ENCODE results near the gene C15orf62. TPM values are rescaled to one million over a fixed set of nuclear protein-coding genes. Genes with fewer than 3 reads are reported as not detected.

The C15orf62 gene, protein sequence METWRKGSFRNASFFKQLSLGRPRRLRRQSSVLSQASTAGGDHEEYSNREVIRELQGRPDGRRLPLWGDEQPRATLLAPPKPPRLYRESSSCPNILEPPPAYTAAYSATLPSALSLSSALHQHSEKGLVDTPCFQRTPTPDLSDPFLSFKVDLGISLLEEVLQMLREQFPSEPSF
- under 1 TPM; 0.58 to 0.80 TPM for total RNA-seq

- no peaks in the 10 kb centered on the region for H3K9me3 Mint-ChIP-seq (ENCODE audit: low read depth)
Measured at GRCh38 chr15:40769274-40770146, at the start of gene C15orf62. Gene C15orf62 (plus strand): TSS chr15:40769980. CDS start chr15:40770496, 516 bp downstream.

GRCh38 chr15:40721701-40722100 is 48.1 kb upstream of the C15orf62 start:
- CTCF ChIA-PET: interaction anchor here (1.1 to 1.6 kb wide), 2 partner anchors 14 to 659 kb away, joined by 3 to 4 read pairs; no protein-coding TSS in a partner anchor
- no peak for ATAC-seq
- intact Hi-C loops (cut with DNase I, micrococcal nuclease): loop anchor here (2.0 to 10.0 kb wide), 2 partner anchors 47 to 65 kb away; no protein-coding TSS in a partner anchor
- Mint-ChIP-seq H3K4me3 (no peak overlapping the region), H3K4me1 (peaks cover 14% of the 10 kb centered on the region), H3K36me3 (ENCODE audit: low read depth) (peaks cover 41% of the 10 kb centered on the region), H3K27me3 (no peaks in the 10 kb centered on the region), H3K27ac (no peak overlapping the region), H3K9me3 (ENCODE audit: low read depth) (no peaks in the 10 kb centered on the region)
- DNase-seq: no peak
- POLR2A ChIA-PET: interaction anchor here (0.6 kb wide), 1 partner anchor 46 kb away, joined by 10 read pairs; no protein-coding TSS in a partner anchor

More at GRCh38 chr15:40769274-40770146, at the start of gene C15orf62:
- DNase-seq (peak; percentile 78), ATAC-seq (peak; percentile 73)
- CTCF ChIA-PET: interaction anchor here (0.6 to 6.4 kb wide), 7 partner anchors 9 to 1198 kb away, joined by 3 to 45 read pairs (median 4); partner anchors contain the start of gene VPS18
- POLR2A ChIA-PET: interaction anchor here (0.6 to 1.2 kb wide), 4 partner anchors 13 to 320 kb away, joined by 3 read pairs; no protein-coding TSS in a partner anchor
- intact Hi-C loops (cut with DNase I, micrococcal nuclease): loop anchor here in 1 of 2 experiments (2.0 kb wide), 1 partner anchor 13 kb away; no protein-coding TSS in a partner anchor
- Mint-ChIP-seq H3K4me3 (peak within 1 kb of the TSS; percentile 32), H3K27me3 (no peaks in the 10 kb centered on the region), H3K36me3 (ENCODE audit: low read depth) (peaks cover 9% of the 10 kb centered on the region), H3K27ac (peak within 1 kb of the TSS; percentile 88), H3K4me1 (peaks cover 37% of the 10 kb centered on the region)

DNA sequence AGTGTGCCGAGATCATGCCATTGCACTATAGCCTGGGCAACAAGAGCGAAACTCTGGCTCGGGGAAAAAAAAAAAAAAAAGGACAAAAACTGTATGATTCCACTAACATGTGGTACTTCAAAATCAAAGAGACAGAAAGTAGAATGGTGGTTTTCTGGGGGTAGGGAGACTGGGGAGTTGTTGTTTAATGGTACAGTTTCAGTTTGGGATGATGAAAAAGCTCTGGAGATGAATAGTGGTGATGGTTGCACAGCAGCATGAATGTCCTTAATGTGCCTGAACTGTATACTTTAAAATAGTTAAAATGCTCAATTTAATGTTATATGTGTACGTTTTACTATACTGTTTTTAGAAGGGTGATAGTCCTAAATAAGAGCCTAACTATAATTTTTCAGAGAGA is 47.4 kb upstream of the C15orf62 start:
- Mint-ChIP-seq H3K27ac (no peak overlapping the region), H3K4me3 (no peak overlapping the region), H3K27me3 (no peaks in the 10 kb centered on the region), H3K4me1 (peaks cover 14% of the 10 kb centered on the region), H3K36me3 (ENCODE audit: low read depth) (peaks cover 39% of the 10 kb centered on the region), H3K9me3 (ENCODE audit: low read depth) (no peaks in the 10 kb centered on the region)
- ATAC-seq (peak; percentile 63), DNase-seq (no peak)
- intact Hi-C loops (cut with DNase I, micrococcal nuclease): loop anchor here (2.0 to 10.0 kb wide), 2 partner anchors 48 to 64 kb away; no protein-coding TSS in a partner anchor
- POLR2A ChIA-PET: no interaction called here
- CTCF ChIA-PET: interaction anchor here (1.0 to 1.6 kb wide), 3 partner anchors 9 to 60 kb away, joined by 3 to 5 read pairs (median 4); no protein-coding TSS in a partner anchor

DNA sequence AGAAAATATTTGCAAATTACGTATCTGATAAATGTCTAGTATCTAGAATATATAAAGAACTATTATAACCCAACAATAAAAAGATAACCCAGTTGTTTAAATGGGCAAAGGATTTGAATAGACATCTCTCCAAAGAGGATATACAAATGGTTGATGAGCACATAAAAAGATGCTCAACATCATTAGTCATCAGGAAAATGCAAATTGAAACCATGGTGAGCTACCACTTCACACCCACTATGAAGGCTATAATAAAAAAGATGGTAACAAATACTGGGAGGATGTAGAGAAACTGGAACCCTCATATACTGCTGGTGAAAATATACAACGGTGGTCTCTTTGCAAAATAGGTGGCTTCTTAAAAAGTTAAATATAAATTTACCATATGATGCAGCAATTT is 46.8 kb upstream of the C15orf62 start:
- Mint-ChIP-seq H3K9me3 (ENCODE audit: low read depth) (no peaks in the 10 kb centered on the region), H3K27ac (no peak overlapping the region), H3K36me3 (ENCODE audit: low read depth) (peaks cover 37% of the 10 kb centered on the region), H3K4me3 (no peak overlapping the region), H3K4me1 (peaks cover 14% of the 10 kb centered on the region), H3K27me3 (no peaks in the 10 kb centered on the region)
- CTCF ChIA-PET: interaction anchor here (0.9 to 1.6 kb wide), 7 partner anchors 10 to 59 kb away, joined by 3 to 8 read pairs (median 5); partner anchors contain the start of gene RAD51
- POLR2A ChIA-PET: no interaction called here
- DNase-seq (no peak), ATAC-seq (peak; percentile 76)
- intact Hi-C loops (cut with DNase I, micrococcal nuclease): loop anchor here (2.0 to 10.0 kb wide), 2 partner anchors 48 to 64 kb away; no protein-coding TSS in a partner anchor

DNA sequence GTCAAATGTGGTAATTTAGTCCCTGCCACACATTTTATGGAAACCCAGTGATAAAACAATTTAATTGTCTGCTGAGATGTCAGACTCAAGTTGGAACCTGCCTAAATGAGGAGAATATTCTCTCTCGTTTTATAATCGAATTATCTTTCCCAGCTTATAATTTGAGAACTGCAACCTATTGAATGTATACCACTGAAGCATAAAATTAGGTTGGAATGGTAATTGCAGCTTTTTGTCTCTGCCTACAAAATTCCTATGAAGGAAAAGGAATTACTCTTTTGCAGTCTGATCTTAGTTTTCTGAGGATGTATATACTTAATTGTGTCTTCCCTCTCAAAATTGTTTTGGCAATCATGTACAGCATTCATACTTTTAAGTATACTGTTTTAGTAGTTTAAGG is 45.9 kb upstream of the C15orf62 start:
- Mint-ChIP-seq H3K9me3 (ENCODE audit: low read depth) (no peaks in the 10 kb centered on the region), H3K36me3 (ENCODE audit: low read depth) (peaks cover 38% of the 10 kb centered on the region), H3K27me3 (no peaks in the 10 kb centered on the region), H3K4me3 (no peak overlapping the region), H3K27ac (no peak overlapping the region), H3K4me1 (peaks cover 14% of the 10 kb centered on the region)
- ATAC-seq (no peak), DNase-seq (no peak)
- intact Hi-C loops (cut with DNase I, micrococcal nuclease): loop anchor here (2.0 to 10.0 kb wide), 2 partner anchors 49 to 63 kb away; no protein-coding TSS in a partner anchor
- ChIA-PET CTCF (interaction anchor here (0.6 to 1.6 kb wide), 4 partner anchors 12 to 63 kb away, joined by 3 to 8 read pairs (median 6); partner anchors contain the start of gene RAD51), POLR2A (no interaction called here)

DNA sequence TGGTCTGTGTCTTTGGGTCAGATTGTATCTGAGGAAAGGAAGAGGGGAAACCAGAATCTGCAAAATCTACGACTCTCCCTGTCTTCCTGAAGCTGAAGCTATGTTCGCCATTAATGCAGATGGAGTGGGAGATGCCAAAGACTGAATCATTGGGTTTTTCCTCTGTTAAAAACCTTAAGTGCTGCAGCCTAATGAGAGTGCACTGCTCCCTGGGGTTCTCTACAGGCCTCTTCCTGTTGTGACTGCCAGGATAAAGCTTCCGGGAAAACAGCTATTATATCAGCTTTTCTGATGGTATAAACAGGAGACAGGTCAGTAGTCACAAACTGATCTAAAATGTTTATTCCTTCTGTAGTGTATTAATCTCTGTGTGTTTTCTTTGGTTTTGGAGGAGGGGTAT is 38.7 kb upstream of the C15orf62 start:
- Mint-ChIP-seq H3K4me3 (no peak overlapping the region), H3K27ac (no peak overlapping the region), H3K36me3 (ENCODE audit: low read depth) (peaks cover 50% of the 10 kb centered on the region), H3K9me3 (ENCODE audit: low read depth) (no peaks in the 10 kb centered on the region), H3K27me3 (no peaks in the 10 kb centered on the region), H3K4me1 (no peaks in the 10 kb centered on the region)
- no peak for ATAC-seq
- intact Hi-C loops (cut with DNase I, micrococcal nuclease): no loop called here
- POLR2A ChIA-PET: no interaction called here
- CTCF ChIA-PET: interaction anchor here (0.6 to 1.7 kb wide), 4 partner anchors 9 to 30 kb away, joined by 3 to 7 read pairs (median 4); no protein-coding TSS in a partner anchor
- DNase-seq: no peak

GRCh38 chr15:40736575-40736974 is 33.2 kb upstream of the C15orf62 start:
- no peaks in the 10 kb centered on the region for H3K9me3 Mint-ChIP-seq (ENCODE audit: low read depth)
- peaks cover 45% of the 10 kb centered on the region for H3K36me3 Mint-ChIP-seq (ENCODE audit: low read depth)
- ATAC-seq: no peak
- H3K4me3 Mint-ChIP-seq: no peak overlapping the region
- CTCF ChIA-PET: interaction anchor here (1.0 to 2.0 kb wide), 2 partner anchors 10 to 13 kb away, joined by 3 to 8 read pairs; no protein-coding TSS in a partner anchor
- H3K27me3 Mint-ChIP-seq: no peaks in the 10 kb centered on the region
- intact Hi-C loops (cut with DNase I, micrococcal nuclease): no loop called here
- H3K27ac Mint-ChIP-seq: no peak overlapping the region
- POLR2A ChIA-PET: no interaction called here
- no peak for DNase-seq
- H3K4me1 Mint-ChIP-seq: no peaks in the 10 kb centered on the region

DNA sequence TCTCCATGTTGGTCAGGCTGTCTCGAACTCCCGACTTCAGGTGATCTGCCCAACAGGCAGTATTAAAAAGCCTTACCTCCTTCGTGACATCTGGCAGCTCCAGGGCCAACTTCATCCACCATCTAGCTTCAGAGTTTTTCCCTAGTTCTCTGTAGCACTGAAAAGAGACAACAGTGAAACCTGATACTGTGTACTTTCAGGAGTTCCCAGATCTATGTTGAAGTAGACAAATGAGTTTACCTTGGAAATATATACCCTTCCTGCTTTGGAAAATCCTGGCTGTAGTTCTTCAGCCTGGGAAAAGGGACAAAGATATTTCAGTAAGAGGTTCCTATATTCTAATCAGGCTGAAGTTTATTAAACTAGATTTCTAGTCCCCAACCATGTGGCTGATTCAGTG is 32.7 kb upstream of the C15orf62 start:
- intact Hi-C loops (cut with DNase I, micrococcal nuclease): no loop called here
- H3K9me3 Mint-ChIP-seq (ENCODE audit: low read depth): no peaks in the 10 kb centered on the region
- no peak overlapping the region for H3K27ac Mint-ChIP-seq
- H3K4me3 Mint-ChIP-seq: no peak overlapping the region
- no peaks in the 10 kb centered on the region for H3K4me1 Mint-ChIP-seq
- H3K36me3 Mint-ChIP-seq (ENCODE audit: low read depth): peaks cover 41% of the 10 kb centered on the region
- no peaks in the 10 kb centered on the region for H3K27me3 Mint-ChIP-seq
- no peak for ATAC-seq
- no peak for DNase-seq
- ChIA-PET CTCF (interaction anchor here (0.8 to 2.2 kb wide), 3 partner anchors 10 to 902 kb away, joined by 3 to 8 read pairs (median 3); no protein-coding TSS in a partner anchor), POLR2A (interaction anchor here (0.5 to 0.6 kb wide), 2 partner anchors 36 to 244 kb away, joined by 4 to 5 read pairs; no protein-coding TSS in a partner anchor)

GRCh38 chr15:40739047-40739446 is 30.7 kb upstream of the C15orf62 start:
- Mint-ChIP-seq H3K9me3 (ENCODE audit: low read depth) (no peaks in the 10 kb centered on the region), H3K27ac (no peak overlapping the region), H3K4me3 (no peak overlapping the region), H3K4me1 (peaks cover 11% of the 10 kb centered on the region), H3K36me3 (ENCODE audit: low read depth) (peaks cover 39% of the 10 kb centered on the region), H3K27me3 (no peaks in the 10 kb centered on the region)
- intact Hi-C loops (cut with DNase I, micrococcal nuclease): no loop called here
- no peak for DNase-seq
- ChIA-PET POLR2A (interaction anchor here (0.5 kb wide), 1 partner anchor 490 kb away, joined by 3 read pairs; no protein-coding TSS in a partner anchor), CTCF (interaction anchor here (0.6 to 2.2 kb wide), 8 partner anchors 8 to 702 kb away, joined by 3 to 9 read pairs (median 4); partner anchors contain the start of gene C15orf62)
- ATAC-seq: no peak

DNA sequence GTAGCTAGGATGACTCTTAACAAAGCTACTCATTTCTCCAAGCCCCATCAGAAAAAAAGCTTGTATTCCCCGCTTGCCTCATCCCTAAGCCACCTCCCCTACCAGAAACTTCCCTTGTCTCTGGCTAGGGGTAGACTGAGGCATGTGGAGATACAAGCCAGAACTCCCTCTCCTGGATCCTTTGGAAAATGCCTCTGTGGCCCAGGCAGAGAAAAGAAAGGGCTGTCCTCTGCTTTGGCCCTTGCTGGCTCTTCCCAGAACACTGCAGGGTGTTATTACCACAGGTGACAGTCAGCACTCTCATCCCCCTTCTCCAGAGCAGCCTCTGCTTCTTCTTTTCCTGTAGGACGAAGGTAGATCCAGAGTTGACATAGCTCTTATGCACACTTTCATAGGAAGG is 29.9 kb upstream of the C15orf62 start:
- Mint-ChIP-seq H3K36me3 (ENCODE audit: low read depth) (peaks cover 42% of the 10 kb centered on the region), H3K27me3 (no peaks in the 10 kb centered on the region), H3K4me3 (no peak overlapping the region), H3K9me3 (ENCODE audit: low read depth) (no peaks in the 10 kb centered on the region), H3K4me1 (peaks cover 17% of the 10 kb centered on the region), H3K27ac (no peak overlapping the region)
- ChIA-PET POLR2A (interaction anchor here (0.5 to 0.6 kb wide), 2 partner anchors 99 to 490 kb away, joined by 3 to 4 read pairs; no protein-coding TSS in a partner anchor), CTCF (interaction anchor here (0.7 to 1.8 kb wide), 6 partner anchors 9 to 46 kb away, joined by 3 to 9 read pairs (median 4); partner anchors contain the start of gene C15orf62)
- intact Hi-C loops (cut with DNase I, micrococcal nuclease): loop anchor here in 1 of 2 experiments (10.0 kb wide), 1 partner anchor 155 kb away; the partner anchor contains the start of gene VPS18
- no peak for ATAC-seq
- no peak for DNase-seq
